HUES6 (cell line): ENCODE results near the gene RTP1.
"Not testable (repeated sequence)": the region's sequence is repeated elsewhere in the genome, so short reads cannot be mapped to it uniquely, and the experiment has no call there.

Experiments used
- H3K27ac ChIP-seq: 2 replicates; pipeline ENCODE4 v1.7.0; 2013; ENCODE audit warnings: low read depth, mild to moderate bottlenecking, low read length, inconsistent platforms
- H3K27me3 ChIP-seq: 2 replicates; pipeline ENCODE4 v1.6.1; 2013; ENCODE audit warnings: low read length; ENCODE audit not compliant: control insufficient read depth, insufficient read depth
- H3K36me3 ChIP-seq: 2 replicates; pipeline ENCODE4 v1.6.1; 2013; ENCODE audit warnings: low read length; ENCODE audit not compliant: control insufficient read depth, insufficient read depth
- H3K4me1 ChIP-seq: 2 replicates; pipeline ENCODE4 v1.6.1; 2013; ENCODE audit warnings: low read length; ENCODE audit not compliant: control insufficient read depth, insufficient read depth
- H3K4me3 ChIP-seq: 2 replicates; pipeline ENCODE4 v1.5.1; 2013; ENCODE audit warnings: low read depth, low read length
- H3K9ac ChIP-seq: one replicate; pipeline ENCODE4 v1.6.1; 2013; ENCODE audit warnings: mild to moderate bottlenecking, low read length
- H3K9me3 ChIP-seq: 2 replicates; pipeline ENCODE4 v1.6.1; 2013; ENCODE audit warnings: low read depth, low read length; ENCODE audit not compliant: control insufficient read depth, insufficient read depth

RTP1 gene

GRCh38 chr3:187197335-187197649 lies at the start of gene RTP1:
RTP1 (plus strand) TSS chr3:187197486; CDS start chr3:187197516, 30 bp downstream.
- H3K4me1 ChIP-seq, result no peaks in the 10 kb centered on the region; the same call in 1 of the 2 replicates
- no peak within 1 kb of the TSS for H3K9ac ChIP-seq
- H3K36me3 ChIP-seq, result no peaks in the 10 kb centered on the region
- H3K4me3 ChIP-seq, result no peak within 1 kb of the TSS
- H3K27me3 ChIP-seq, result no peaks in the 10 kb centered on the region
- H3K9me3 ChIP-seq, result no peaks in the 10 kb centered on the region
- no peak within 1 kb of the TSS for H3K27ac ChIP-seq

GRCh38 chr3:187150186-187150585 lies 47.1 kb upstream of the RTP1 start:
- peaks cover 23% of the 10 kb centered on the region for H3K9me3 ChIP-seq
- H3K4me1 ChIP-seq, result no peaks in the 10 kb centered on the region
- peaks cover 6% of the 10 kb centered on the region for H3K36me3 ChIP-seq
- H3K27me3 ChIP-seq, result no peaks in the 10 kb centered on the region
- H3K4me3 ChIP-seq, result no peak overlapping the region; the same call in 1 of the 2 replicates
- no peak overlapping the region for H3K9ac ChIP-seq
- no peak overlapping the region for H3K27ac ChIP-seq

GRCh38 chr3:187150599-187150998 lies 46.7 kb upstream of the RTP1 start:
- Histone ChIP-seq H3K4me1 (no peaks in the 10 kb centered on the region), H3K27me3 (no peaks in the 10 kb centered on the region), H3K4me3 (no peak overlapping the region; the same call in 1 of the 2 replicates)

GRCh38 chr3:187161556-187161955 lies 35.7 kb upstream of the RTP1 start:
- no peak overlapping the region for H3K4me3 ChIP-seq
- H3K27ac ChIP-seq, result no peak overlapping the region
- peaks cover 11% of the 10 kb centered on the region for H3K9me3 ChIP-seq
- peaks cover 22% of the 10 kb centered on the region for H3K36me3 ChIP-seq
- H3K9ac ChIP-seq, result no peak overlapping the region
- H3K4me1 ChIP-seq, result peaks cover 26% of the 10 kb centered on the region
- no peaks in the 10 kb centered on the region for H3K27me3 ChIP-seq

More at GRCh38 chr3:187150599-187150998, 46.7 kb upstream of the RTP1 start:
- Histone ChIP-seq H3K36me3 (peaks cover 6% of the 10 kb centered on the region), H3K9ac (no peak overlapping the region), H3K9me3 (peaks cover 19% of the 10 kb centered on the region), H3K27ac (no peak overlapping the region)

- Histone ChIP-seq H3K36me3 (peaks cover 20% of the 10 kb centered on the region), H3K4me3 (no peak overlapping the region), H3K4me1 (peaks cover 26% of the 10 kb centered on the region), H3K9me3 (peaks cover 11% of the 10 kb centered on the region), H3K27me3 (no peaks in the 10 kb centered on the region), H3K27ac (no peak overlapping the region), H3K9ac (no peak overlapping the region)
Measured at GRCh38 chr3:187162265-187162953, 34.9 kb upstream of the RTP1 start.

- Histone ChIP-seq H3K27me3 (no peaks in the 10 kb centered on the region), H3K4me3 (no peak overlapping the region), H3K27ac (no peak overlapping the region), H3K9me3 (0 out of 2 replicates have a peak, but pooled peaks cover under 1% of the 10 kb centered on the region), H3K36me3 (peaks cover 16% of the 10 kb centered on the region), H3K9ac (no peak overlapping the region), H3K4me1 (peaks cover 26% of the 10 kb centered on the region)
Measured at GRCh38 chr3:187165144-187165543, 32.1 kb upstream of the RTP1 start.

- Histone ChIP-seq H3K4me3 (no peak overlapping the region), H3K9me3 (no peaks in the 10 kb centered on the region), H3K4me1 (peaks cover 26% of the 10 kb centered on the region), H3K27me3 (no peaks in the 10 kb centered on the region), H3K9ac (no peak overlapping the region), H3K36me3 (peaks cover 10% of the 10 kb centered on the region; the same call in 1 of the 2 replicates), H3K27ac (no peak overlapping the region)
Measured at GRCh38 chr3:187166750-187167149, 30.5 kb upstream of the RTP1 start.

- Histone ChIP-seq H3K27me3 (no peaks in the 10 kb centered on the region), H3K9me3 (no peaks in the 10 kb centered on the region), H3K4me1 (peaks cover 18% of the 10 kb centered on the region), H3K9ac (no peak overlapping the region), H3K36me3 (peaks cover 14% of the 10 kb centered on the region; the same call in 1 of the 2 replicates), H3K27ac (no peak overlapping the region), H3K4me3 (no peak overlapping the region)
Measured at GRCh38 chr3:187167777-187168176, 29.5 kb upstream of the RTP1 start.

GRCh38 chr3:187169231-187169960 lies 27.9 kb upstream of the RTP1 start:
- Histone ChIP-seq H3K9me3 (no peaks in the 10 kb centered on the region), H3K36me3 (peaks cover 26% of the 10 kb centered on the region), H3K9ac (no peak overlapping the region), H3K27me3 (no peaks in the 10 kb centered on the region), H3K4me3 (no peak overlapping the region), H3K4me1 (peaks cover 27% of the 10 kb centered on the region), H3K27ac (no peak overlapping the region)

- not testable (repeated sequence) for H3K9me3 ChIP-seq, H3K27ac ChIP-seq, H3K27me3 ChIP-seq, H3K4me3 ChIP-seq, H3K9ac ChIP-seq
- H3K4me1 ChIP-seq, result peaks cover 24% of the 10 kb centered on the region
- H3K36me3 ChIP-seq, result peaks cover 40% of the 10 kb centered on the region
Measured at GRCh38 chr3:187170911-187171310, 26.4 kb upstream of the RTP1 start.

GRCh38 chr3:187172929-187173328 lies 24.4 kb upstream of the RTP1 start:
- no peaks in the 10 kb centered on the region for H3K9me3 ChIP-seq
- no peak overlapping the region for H3K4me3 ChIP-seq
- H3K27me3 ChIP-seq, result no peaks in the 10 kb centered on the region
- H3K27ac ChIP-seq, result no peak overlapping the region
- peaks cover 44% of the 10 kb centered on the region for H3K36me3 ChIP-seq
- no peak overlapping the region for H3K9ac ChIP-seq
- peaks cover 19% of the 10 kb centered on the region for H3K4me1 ChIP-seq
